Stimulated activated CD8-positive, alpha-beta memory T cell treated with anti-CD3 and anti-CD28 coated beads, Interleukin-2, amount 100 ng/mL, for 1 hour (primary cell): Measurements from ENCODE around the gene CBFA2T2.
"Not testable (repeated sequence)": the region's sequence is repeated elsewhere in the genome, so short reads cannot be mapped to it uniquely, and the experiment has no call there.

ENCODE experiments used
- DNase-seq, 2 donors: peaks; one replicate each; pipeline ENCODE4 v3.0.0-alpha.2; 2020; ENCODE audit warnings: low read depth in 2 of 2

The CBFA2T2 gene

GRCh38 chr20:33697129-33697528 is 207.2 kb downstream of the CBFA2T2 start:
- no peak for DNase-seq

DNA sequence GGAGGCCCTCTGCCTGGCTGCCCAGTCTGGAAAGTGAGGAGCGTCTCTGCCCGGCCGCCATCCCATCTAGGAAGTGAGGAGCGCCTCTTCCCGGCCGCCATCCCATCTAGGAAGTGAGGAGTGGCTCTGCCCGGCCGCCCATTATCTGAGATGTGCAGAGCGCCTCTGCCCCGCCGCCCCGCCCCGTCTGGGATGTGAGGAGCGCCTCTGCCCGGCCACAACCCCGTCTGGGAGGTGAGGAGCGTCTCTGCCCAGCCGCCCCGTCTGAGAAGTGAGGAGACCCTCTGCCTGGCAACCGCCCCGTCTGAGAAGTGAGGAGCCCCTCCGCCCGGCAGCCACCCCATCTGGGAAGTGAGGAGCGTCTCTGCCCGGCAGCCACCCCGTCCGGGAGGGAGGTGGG is 209.1 kb downstream of the CBFA2T2 start:
- DNase-seq, result not testable (repeated sequence)
